HG03439 (cell line): Measurements from ENCODE around the gene ITIH5.

Source experiments
- ATAC-seq: cut with Tn5 transposase; IDR thresholded peaks from one replicate; pipeline ENCODE4 v1.9.1; 2021; ENCODE audit warnings: mild to moderate bottlenecking, moderate library complexity; ENCODE audit not compliant: unreplicated experiment

Gene ITIH5

DNA sequence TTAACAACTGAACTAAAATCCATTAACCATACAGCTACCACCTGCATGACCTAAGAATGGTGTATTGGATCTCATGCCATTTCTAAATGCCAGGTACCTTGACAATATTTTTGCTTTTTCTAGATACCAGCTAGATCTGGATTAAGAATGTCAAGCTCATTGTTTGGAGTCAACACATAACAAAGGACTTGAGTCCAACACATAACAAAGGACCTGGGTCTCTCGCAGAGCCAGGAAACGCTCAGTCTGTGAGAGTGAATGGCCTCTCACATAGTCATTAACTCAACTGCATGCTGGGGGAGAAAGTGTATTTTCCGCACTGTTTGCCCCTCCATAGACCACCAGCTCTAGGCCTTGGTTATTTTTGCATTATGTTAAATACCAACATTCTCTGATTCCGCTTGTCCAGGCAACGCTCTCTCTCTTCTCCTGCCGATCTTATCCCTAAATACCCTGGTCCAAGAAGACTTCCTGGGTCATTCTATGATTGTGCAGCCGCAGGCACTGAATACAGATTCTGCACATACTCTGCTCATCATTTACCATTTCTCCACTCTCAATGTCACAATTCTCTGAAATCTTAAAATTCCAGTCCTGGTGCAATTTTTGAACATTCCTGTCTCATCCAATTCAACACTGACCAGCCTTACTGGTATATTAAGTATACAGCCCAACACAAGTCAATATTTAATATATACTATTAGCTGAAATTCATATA, 31.2 kb downstream of the ITIH5 start:
- ATAC-seq = no peak

DNA sequence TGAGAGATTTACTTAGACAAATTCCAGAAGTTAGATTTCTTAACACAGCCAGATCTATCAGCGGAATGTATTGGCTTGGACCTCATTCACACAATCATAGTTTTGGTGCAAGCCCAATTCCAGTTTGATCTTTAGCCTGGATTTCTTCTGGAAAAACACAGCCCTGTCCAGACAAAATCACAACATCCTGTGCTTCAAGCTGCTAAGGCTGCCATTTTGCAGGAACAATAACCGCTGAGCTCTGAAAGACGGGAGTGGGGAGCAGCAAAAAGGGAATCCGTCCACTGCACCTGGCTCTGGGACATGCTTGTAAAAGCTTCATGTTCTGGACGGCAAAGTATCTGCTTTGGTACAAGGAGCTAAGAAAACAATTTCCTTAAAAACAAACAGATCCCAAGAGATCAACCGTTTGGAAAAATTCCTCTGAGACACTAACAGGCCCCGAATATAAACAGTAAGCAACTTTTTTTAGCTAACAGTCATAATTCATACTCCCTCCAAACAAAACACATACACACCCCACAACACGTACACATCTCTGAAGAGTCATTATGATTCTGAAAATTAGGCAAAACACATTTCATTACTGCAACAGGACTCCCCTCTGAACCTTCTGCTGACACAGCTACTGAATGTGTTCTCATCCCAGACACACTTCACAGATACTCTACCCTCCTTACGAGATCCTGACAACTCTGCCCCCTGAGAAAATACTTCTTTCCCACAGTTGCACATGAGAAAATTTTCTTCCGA, 32.4 kb downstream of the ITIH5 start:
- no peak for ATAC-seq

- no peak for ATAC-seq
These were observed 40.5 kb downstream of the ITIH5 start for GRCh38 chr10:7626283-7626682.

DNA sequence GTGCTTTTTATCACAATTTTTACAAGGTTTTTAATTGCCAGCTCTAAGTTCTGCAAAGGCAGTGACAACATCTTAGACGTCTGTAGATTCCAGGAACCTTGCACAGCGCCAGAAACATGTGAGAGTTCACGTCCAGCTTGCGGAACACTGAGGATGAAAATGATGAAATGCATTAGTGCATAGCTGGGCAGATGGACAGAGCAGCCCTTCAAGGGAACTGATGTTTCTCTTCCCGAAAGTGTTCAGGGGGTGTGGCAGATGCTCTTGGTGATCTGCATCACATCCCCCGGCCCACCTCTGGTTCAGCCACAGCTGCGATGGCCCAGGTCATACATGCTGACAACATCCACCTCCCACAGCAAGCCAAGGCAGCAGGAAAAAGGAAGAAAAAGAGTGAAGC, 40.9 kb downstream of the ITIH5 start:
- ATAC-seq = no peak

- no peak for ATAC-seq
These were observed 41.8 kb downstream of the ITIH5 start for GRCh38 chr10:7625009-7625408.

DNA sequence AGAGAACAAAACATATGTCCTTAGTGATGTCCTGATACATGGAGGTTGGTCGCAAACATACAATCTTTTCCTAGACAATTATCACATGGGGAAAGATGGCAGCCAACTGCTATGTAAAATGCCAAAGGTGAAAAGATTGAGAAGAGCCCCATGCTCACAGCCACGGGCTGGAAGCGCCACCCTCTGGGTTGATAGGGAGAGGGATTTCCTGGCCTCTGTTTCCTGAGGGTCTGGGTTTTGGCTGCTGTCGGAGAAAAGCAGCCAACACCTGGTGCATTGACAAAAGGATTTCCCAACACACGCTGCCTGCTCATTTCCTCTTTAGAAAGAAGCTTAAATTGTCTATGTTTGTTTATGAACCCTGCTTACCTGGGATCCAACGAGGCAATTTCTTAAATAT, 43.8 kb downstream of the ITIH5 start:
- no peak for ATAC-seq

GRCh38 chr10:7618461-7618860, 48.3 kb downstream of the ITIH5 start:
- no peak for ATAC-seq

GRCh38 chr10:7611909-7612308, 54.9 kb downstream of the ITIH5 start:
- no peak for ATAC-seq

DNA sequence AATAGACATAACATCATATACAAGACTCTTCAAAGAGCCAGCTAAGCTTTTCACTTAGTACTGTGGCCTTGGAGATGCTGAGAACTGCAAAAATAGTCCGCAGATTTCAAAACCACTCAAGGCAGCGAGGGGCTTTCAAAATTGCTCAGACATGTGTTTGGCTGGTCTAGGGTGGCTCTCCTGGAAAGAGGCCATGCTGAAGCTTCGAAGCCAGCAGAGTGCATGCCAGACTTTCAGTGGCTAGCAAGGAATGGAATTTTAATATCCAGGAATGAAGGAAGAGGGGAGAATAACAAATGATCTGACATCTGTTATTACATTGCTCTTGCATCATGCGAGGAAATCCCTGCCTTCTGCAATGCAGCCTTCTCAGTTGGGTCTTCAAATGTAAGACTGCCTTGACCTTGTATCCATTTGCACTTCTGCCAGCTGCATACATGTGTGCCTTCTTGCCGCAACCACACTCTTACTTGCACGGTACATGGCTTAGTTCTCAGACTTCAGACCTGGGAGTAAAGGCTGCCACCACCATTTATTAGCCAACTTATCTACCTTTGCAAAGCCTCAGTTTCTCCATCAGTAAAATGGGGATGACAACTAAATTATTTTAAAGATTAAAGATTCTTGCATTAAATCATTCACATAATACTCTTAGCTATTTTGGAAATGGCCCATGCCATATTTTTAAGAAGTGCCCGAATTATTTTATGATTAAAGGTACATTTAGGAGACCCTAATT, 55.9 kb downstream of the ITIH5 start:
- no peak for ATAC-seq

- no peak for ATAC-seq
These were observed 56.7 kb downstream of the ITIH5 start for GRCh38 chr10:7610026-7610425.

DNA sequence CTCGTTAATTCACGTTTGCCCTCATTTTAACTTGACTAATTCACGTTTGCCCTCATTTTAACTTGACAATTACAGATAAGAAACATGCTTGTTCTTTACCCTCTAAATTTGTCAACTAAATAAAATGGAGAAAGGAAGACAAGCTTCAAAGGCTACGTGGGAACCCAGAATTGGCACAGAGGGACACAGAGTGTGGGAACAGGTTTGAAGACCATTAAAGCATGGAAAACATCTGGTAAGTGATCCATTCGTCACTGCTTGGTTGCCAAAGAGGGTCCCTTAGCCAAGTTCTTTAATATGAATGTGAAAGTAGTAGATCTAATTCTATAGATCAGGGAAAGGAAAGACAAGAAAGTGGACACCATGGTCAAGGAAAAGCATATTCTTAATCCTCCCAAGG, 57.2 kb downstream of the ITIH5 start:
- ATAC-seq = no peak

- ATAC-seq = no peak
These were observed 58.8 kb downstream of the ITIH5 start for GRCh38 chr10:7608001-7608400.

DNA sequence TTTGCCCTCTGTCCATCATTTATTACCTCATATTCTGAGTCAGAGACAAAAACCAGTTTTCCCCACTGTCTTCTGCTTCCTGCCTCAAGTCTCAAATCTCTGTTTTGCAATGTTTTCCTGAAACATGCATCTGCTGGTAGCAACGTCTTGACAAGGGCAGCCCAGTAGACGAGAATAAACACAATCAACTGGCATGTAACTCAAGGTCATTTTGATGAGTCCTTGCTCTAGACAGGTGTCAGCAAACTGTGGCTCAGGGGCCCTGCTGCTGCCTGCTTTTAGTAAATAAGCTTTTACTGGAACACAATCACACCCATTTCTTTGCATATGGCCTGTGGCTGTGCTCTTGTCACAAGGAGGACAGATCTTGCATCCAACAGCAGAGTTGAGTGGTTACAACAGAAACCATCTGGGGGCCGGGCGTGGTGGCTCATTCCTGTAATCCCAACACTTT, 59.8 kb downstream of the ITIH5 start:
- no peak for ATAC-seq

- ATAC-seq = no peak
These were observed 61.0 kb downstream of the ITIH5 start for GRCh38 chr10:7605565-7606295.

- ATAC-seq = no peak
These were observed 65.6 kb downstream of the ITIH5 start for GRCh38 chr10:7601023-7601656.

DNA sequence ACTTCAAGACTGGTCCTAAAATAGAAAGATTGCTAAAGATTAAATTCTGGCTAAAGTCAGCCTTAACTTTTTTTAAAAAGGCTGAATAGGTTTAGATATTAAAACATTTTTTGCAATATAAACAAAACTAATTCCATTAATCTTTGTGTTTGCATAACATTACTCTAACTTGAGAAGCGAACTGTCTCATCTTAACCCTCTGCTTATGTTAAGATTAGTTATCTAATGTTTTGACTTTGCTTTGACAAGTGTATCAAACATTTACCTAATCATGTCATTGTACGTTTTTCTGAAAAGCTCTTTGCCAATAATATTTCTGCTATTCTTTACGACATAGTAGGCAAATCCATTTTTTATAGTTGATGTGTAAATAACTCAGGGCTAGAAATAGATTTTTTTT, 68.0 kb downstream of the ITIH5 start:
- ATAC-seq = no peak

DNA sequence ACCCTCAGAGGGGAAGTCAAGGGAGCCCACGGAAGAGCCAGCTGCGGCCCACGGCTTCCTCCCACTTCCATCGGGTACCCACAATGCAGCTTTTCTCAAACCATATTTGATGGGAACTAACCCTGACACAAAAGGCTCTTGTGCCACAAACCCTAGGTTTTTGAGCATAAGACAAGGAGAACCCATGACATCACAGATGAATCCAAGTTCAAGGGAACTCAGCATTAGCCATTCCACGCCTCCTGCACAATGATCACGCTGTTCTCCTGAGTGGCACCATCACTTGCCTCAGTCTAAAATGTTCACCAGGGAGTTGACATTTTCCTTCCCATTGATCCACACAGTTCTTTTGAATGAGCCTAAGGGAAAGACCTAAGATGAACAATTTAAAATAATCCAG, 70.4 kb downstream of the ITIH5 start:
- no peak for ATAC-seq

- ATAC-seq = no peak
These were observed 72.9 kb downstream of the ITIH5 start for GRCh38 chr10:7593905-7594304.

GRCh38 chr10:7593063-7593462, 73.7 kb downstream of the ITIH5 start:
- ATAC-seq = no peak

DNA sequence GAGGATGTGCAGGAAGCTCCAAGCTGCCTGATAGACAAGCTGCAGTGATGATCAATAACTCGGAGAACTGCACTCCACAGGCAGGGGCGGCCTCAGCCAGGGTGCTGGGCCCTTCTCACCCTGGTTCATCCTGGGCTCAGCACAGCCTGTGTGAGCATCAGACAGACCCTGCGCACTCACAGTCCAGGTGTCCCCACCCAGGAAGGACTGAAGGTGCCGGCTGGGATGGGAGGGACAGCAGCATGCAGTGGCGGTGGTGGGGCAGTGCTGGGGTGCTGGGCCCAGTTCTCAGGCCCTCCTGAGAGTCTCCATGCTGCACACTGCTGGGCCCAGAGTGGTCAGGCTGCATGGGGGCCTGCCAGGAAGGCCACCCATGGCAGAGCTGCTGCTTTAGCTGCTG, 74.1 kb downstream of the ITIH5 start:
- no peak for ATAC-seq

DNA sequence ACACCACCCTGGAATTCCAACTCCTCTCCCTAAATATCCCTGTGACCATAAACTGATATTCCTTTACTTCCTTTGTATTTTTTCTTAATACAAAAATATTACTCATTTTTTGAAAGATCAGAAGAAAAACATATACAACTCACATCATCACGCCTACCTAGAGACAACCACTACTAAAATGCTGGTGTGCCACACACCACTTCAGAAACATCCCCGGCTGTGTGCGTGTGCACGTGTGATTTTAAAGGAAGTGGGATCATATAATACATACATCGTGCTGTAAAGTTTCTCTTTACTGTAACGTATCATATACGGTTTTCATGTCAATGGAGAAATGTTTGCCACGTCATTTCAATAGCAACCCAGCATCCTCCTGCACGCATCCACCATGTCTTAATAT, 76.5 kb downstream of the ITIH5 start:
- ATAC-seq = no peak
